Astrocyte of the cerebellum (primary cell): Measurements from ENCODE around the gene MYADML2.
"Not testable (repeated sequence)": the region's sequence is repeated elsewhere in the genome, so short reads cannot be mapped to it uniquely, and the experiment has no call there.

Source experiments
- DNase-seq: peaks from one replicate; pipeline ENCODE4 v3.0.0-alpha.2; 2011; ENCODE audit warnings: low read depth
- H3K4me3 ChIP-seq: 2 replicates; pipeline ENCODE4 v1.5.1; 2011; ENCODE audit warnings: mild to moderate bottlenecking, low read depth, low read length, moderate library complexity
- CTCF ChIP-seq: IDR thresholded peaks from 2 replicates; pipeline ENCODE4 v1.5.1; 2012; ENCODE audit warnings: low read length, low read depth, moderate library complexity, mild to moderate bottlenecking; ENCODE audit errors: missing control alignments
- in situ Hi-C: cut with HindIII; loops from 2 replicates; pipeline ENCODE4 v1.10.0; 2017; ENCODE audit warnings: low sequenced_read_pairs

Gene MYADML2

DNA sequence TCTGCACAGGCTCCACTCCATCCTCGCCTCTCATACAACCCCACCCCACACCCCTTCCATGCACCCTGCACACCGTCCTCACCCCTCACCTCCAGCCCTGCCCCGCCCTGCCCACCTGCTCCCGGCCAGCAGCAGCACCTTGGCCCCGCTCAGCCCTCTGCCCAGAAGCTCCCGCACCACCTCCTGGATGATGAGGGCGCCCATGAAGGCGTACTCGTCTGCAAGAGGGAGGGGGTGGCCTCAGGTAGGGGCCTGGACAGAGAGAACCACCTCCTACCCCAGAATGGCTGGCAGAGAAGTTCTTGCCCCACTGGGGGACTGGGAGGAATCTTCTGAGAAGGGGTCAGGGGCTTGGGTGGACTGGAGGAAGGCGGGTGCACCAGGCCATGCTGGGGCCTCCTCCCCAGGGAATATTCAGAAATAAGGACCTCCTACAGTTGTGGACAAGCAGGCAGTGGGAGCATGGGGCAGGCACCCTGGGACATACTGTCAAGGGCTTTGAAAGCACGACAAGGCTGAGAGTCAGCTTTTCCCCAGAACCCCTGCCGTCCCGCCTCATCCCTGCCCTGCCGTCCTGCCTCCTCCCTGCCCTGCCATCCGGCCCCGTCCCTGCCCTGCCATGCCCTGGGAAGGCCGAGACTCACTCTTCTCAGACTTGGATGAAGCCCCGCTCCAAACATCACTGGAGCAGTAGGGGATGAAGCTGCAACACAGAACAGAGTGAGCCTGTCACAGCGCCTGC is 10.8 kb upstream of the MYADML2 start:
- DNase-seq = no peak
- TF ChIP-seq CTCF = no peak
- H3K4me3 ChIP-seq = no peak overlapping the region
- in situ Hi-C loops = no loop called here

DNA sequence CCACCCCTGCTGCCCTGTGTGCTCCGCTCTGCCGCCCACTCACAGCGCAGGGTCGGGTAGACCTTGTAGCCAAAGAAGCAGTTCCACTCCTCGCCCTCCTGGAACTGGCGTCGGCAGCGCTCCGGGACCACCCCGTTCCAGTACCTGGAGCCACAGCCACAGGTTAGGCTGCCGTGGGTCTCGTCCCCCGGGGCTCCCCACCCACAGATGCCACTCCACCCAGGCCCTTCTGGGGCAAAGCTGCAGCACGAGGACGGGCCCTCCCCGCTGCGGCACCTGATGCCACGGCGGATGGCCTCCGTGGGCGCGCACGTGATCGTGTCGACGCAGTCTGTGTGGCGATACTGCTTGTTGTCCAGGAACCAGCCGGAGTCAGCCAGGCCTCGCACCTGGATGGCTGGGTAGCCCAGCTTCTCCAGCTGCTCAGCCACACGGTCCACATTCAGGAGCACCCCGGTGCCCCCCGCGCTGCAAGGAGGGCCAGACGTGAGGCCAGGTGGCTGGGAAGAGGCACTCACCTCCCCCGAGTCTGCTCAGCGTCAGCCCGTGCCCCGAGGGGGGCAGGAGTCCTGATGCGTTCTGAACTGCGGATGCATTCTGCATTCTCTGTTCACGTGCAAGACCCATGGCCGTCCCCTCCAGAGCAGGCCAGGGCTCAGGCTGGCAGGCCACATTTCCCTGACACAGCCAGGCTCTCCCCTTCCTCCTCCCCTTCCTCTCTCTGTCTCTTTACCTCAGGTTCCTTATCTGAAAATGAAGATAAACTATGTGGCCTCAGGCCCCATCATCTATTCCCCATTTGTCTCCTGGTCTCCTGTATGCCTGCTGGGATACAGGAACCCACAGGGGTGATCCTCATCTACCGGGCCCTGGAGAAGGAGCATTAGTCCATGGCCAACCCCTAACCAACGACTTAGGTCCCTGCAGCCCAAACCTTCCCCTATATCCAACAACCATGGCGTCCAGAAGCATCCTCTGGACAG is 9.9 kb upstream of the MYADML2 start:
- no peak for TF ChIP-seq CTCF
- no peak overlapping the region for H3K4me3 ChIP-seq
- in situ Hi-C loops = no loop called here
- no peak for DNase-seq

- H3K4me3 ChIP-seq = no peak overlapping the region
- DNase-seq = no peak
- no peak for TF ChIP-seq CTCF
- in situ Hi-C loops = no loop called here
These were observed 8.9 kb upstream of the MYADML2 start for GRCh38 chr17:81955756-81956544.

- in situ Hi-C loops = no loop called here
- TF ChIP-seq CTCF = no peak
- H3K4me3 ChIP-seq = no peak overlapping the region
- no peak for DNase-seq
These were observed 8.1 kb upstream of the MYADML2 start for GRCh38 chr17:81955058-81955681.

DNA sequence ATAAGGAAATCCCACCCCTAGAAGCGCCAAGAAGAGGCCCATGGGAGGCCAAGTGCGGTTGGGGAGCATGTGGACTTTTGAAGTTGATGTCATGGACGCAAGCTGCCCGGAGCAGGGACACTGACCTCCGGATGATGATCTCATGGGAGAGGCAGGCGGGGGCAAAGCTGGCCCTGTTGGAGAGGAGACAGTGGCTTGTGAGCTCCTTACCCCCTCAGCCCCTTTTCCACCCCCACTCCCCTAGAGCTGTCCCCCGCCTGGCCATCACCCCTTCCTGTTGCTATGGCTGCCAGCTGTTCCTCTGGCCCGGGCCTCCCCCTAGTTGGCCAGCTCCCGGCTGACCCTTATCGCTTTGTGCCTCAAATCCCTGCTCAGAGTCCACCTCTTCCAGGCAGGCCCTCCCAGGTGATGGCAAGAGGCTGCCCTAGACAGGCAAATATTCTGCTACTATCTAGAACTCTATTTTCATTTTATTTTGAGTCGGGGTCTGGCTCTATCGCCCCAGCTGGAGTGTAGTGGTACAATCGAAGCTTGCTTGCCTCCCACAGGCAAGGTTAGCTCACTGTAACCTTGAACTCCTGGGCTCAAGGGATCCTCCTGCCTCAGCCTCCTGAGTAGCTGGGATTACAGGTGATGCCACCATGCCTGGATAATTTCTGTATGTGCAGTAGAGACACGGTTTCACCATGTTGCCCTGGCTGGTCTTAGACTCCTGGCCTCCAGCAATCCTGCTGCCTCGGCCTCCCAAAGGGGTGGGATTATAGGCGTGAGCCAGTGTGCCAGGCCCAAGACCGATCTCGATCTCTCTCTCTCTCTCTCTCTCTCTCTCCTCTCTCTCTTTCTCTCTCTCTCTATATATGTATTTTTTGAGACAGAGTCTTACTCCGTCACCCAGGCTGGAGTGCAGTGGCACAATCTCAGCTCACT is 7.4 kb upstream of the MYADML2 start:
- no peak overlapping the region for H3K4me3 ChIP-seq
- in situ Hi-C loops = no loop called here
- no peak for DNase-seq
- no peak for TF ChIP-seq CTCF

DNA sequence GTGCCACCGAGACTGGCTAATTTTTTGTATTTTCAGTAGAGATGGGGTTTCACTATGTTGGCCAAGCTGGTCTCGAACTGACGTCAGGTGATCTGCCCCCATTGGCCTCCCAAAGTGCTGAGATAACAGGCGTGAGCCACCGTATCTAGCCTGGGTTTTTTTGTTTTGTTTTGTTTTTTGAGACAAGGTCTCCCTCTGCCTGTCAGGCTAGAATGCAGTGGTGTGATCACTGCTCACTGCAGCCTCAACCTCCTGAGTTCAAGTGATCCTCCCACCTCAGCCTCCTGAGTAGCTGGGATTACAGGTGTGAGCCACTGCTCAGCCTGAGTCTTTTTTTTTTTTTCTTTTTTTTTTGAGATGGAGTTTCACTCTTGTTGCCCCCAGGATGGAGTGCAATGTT is 6.4 kb upstream of the MYADML2 start:
- in situ Hi-C loops, H3K4me3 ChIP-seq, DNase-seq: not testable (repeated sequence)
